Ecto neural progenitor cell (in vitro differentiated cells): ENCODE measurements around the gene PCBP3.
"Not testable (repeated sequence)": the region's sequence is repeated elsewhere in the genome, so short reads cannot be mapped to it uniquely, and the experiment has no call there.

Source experiments
- DNase-seq: peaks from one replicate; pipeline ENCODE4 v3.0.0-alpha.2; 2018; ENCODE audit warnings: low spot score

PCBP3 gene

GRCh38 chr21:45678790-45679189 is 35.3 kb downstream of the PCBP3 start:
- not testable (repeated sequence) for DNase-seq

- no peak for DNase-seq
Observed at GRCh38 chr21:45680215-45680614, 36.7 kb downstream of the PCBP3 start.

GRCh38 chr21:45695086-45695485 is 51.6 kb downstream of the PCBP3 start:
- no peak for DNase-seq

- DNase-seq, result no peak
Observed at GRCh38 chr21:45698493-45699184, 55.1 kb downstream of the PCBP3 start.

GRCh38 chr21:45699251-45699942 is 55.9 kb downstream of the PCBP3 start:
- DNase-seq, result no peak

- no peak for DNase-seq
Observed at GRCh38 chr21:45699966-45700365, 56.4 kb downstream of the PCBP3 start.

- no peak for DNase-seq
Observed at GRCh38 chr21:45700461-45700860, 56.9 kb downstream of the PCBP3 start.

GRCh38 chr21:45704311-45705108 is 61.0 kb downstream of the PCBP3 start:
- DNase-seq, result no peak

GRCh38 chr21:45706299-45706698 is 62.8 kb downstream of the PCBP3 start:
- no peak for DNase-seq

- DNase-seq, result no peak
Observed at GRCh38 chr21:45709173-45709572, 65.6 kb downstream of the PCBP3 start.

GRCh38 chr21:45709696-45710268 is 66.3 kb downstream of the PCBP3 start:
- DNase-seq, result no peak

GRCh38 chr21:45710306-45710705 is 66.8 kb downstream of the PCBP3 start:
- not testable (repeated sequence) for DNase-seq

GRCh38 chr21:45713613-45714012 is 70.1 kb downstream of the PCBP3 start:
- DNase-seq, result no peak

GRCh38 chr21:45715441-45715840 is 71.9 kb downstream of the PCBP3 start:
- DNase-seq, result no peak

GRCh38 chr21:45718413-45718812 is 74.9 kb downstream of the PCBP3 start:
- DNase-seq, result no peak

- DNase-seq, result no peak
Observed at GRCh38 chr21:45719177-45719802, 75.8 kb downstream of the PCBP3 start.

- not testable (repeated sequence) for DNase-seq
Observed at GRCh38 chr21:45720204-45720603, 76.7 kb downstream of the PCBP3 start.

- no peak for DNase-seq
Observed at GRCh38 chr21:45721671-45722070, 78.1 kb downstream of the PCBP3 start.

GRCh38 chr21:45723049-45723958 is 79.8 kb downstream of the PCBP3 start:
- DNase-seq, result no peak

- no peak for DNase-seq
Observed at GRCh38 chr21:45724345-45724961, 80.9 kb downstream of the PCBP3 start.
